Nephron progenitor cell (in vitro differentiated cells): Measurements from ENCODE around the gene AKAP8.

ENCODE experiments used
- DNase-seq: peaks from one replicate; pipeline ENCODE4 v3.0.0; 2021
- H3K27ac Mint-ChIP-seq: 2 replicates; pipeline ENCODE4 v1.8.0; 2021; ENCODE audit warnings: mild to moderate bottlenecking, moderate library complexity, mixed read lengths
- H3K27me3 Mint-ChIP-seq: 2 replicates; pipeline ENCODE4 v1.8.0; 2021; ENCODE audit warnings: mild to moderate bottlenecking, low read depth, mixed read lengths; ENCODE audit not compliant: poor library complexity
- H3K36me3 Mint-ChIP-seq: 2 replicates; pipeline ENCODE4 v1.8.0; 2021; ENCODE audit warnings: low read depth, mixed read lengths
- H3K4me1 Mint-ChIP-seq: 2 replicates; pipeline ENCODE4 v1.8.0; 2021; ENCODE audit warnings: mixed read lengths
- H3K4me3 Mint-ChIP-seq: 2 replicates; pipeline ENCODE4 v1.8.0; 2021; ENCODE audit warnings: mild to moderate bottlenecking, moderate library complexity, mixed read lengths
- H3K9me3 Mint-ChIP-seq: 2 replicates; pipeline ENCODE4 v1.8.0; 2021; ENCODE audit warnings: mild to moderate bottlenecking, moderate library complexity, mixed read lengths
- TF ChIP-seq, protein P1 (sequence below): fragments of 200-600 bp; sonication (generic); IDR thresholded peaks from 2 replicates; pipeline ENCODE4 v1.5.0; 2021; ENCODE audit warnings: antibody characterized with exemption

Gene AKAP8

DNA sequence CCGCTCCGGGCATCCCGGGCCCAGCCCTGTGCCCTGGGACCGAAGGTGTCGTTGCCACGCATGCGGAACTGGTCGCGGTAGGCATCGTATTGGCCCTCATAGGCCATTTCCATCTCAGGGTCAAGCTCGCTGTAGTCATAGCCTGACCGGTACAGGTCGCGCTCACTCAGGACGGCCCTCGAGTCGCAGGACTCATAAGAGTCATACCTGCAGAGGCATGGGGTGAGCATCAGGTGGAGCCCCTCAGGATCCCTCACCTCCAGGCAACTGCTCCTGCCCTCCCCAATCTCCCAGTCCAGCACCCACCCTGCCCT, 21.8 kb upstream of the AKAP8 start:
- no peak overlapping the region for H3K27ac Mint-ChIP-seq
- H3K9me3 Mint-ChIP-seq = no peaks in the 10 kb centered on the region
- no peak overlapping the region for H3K4me3 Mint-ChIP-seq
- H3K27me3 Mint-ChIP-seq = no peaks in the 10 kb centered on the region
- peaks cover 52% of the 10 kb centered on the region for H3K36me3 Mint-ChIP-seq
- H3K4me1 Mint-ChIP-seq = peaks cover 27% of the 10 kb centered on the region
- no peak for DNase-seq
- TF ChIP-seq, protein P1, sequence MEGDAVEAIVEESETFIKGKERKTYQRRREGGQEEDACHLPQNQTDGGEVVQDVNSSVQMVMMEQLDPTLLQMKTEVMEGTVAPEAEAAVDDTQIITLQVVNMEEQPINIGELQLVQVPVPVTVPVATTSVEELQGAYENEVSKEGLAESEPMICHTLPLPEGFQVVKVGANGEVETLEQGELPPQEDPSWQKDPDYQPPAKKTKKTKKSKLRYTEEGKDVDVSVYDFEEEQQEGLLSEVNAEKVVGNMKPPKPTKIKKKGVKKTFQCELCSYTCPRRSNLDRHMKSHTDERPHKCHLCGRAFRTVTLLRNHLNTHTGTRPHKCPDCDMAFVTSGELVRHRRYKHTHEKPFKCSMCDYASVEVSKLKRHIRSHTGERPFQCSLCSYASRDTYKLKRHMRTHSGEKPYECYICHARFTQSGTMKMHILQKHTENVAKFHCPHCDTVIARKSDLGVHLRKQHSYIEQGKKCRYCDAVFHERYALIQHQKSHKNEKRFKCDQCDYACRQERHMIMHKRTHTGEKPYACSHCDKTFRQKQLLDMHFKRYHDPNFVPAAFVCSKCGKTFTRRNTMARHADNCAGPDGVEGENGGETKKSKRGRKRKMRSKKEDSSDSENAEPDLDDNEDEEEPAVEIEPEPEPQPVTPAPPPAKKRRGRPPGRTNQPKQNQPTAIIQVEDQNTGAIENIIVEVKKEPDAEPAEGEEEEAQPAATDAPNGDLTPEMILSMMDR = no peak

DNA sequence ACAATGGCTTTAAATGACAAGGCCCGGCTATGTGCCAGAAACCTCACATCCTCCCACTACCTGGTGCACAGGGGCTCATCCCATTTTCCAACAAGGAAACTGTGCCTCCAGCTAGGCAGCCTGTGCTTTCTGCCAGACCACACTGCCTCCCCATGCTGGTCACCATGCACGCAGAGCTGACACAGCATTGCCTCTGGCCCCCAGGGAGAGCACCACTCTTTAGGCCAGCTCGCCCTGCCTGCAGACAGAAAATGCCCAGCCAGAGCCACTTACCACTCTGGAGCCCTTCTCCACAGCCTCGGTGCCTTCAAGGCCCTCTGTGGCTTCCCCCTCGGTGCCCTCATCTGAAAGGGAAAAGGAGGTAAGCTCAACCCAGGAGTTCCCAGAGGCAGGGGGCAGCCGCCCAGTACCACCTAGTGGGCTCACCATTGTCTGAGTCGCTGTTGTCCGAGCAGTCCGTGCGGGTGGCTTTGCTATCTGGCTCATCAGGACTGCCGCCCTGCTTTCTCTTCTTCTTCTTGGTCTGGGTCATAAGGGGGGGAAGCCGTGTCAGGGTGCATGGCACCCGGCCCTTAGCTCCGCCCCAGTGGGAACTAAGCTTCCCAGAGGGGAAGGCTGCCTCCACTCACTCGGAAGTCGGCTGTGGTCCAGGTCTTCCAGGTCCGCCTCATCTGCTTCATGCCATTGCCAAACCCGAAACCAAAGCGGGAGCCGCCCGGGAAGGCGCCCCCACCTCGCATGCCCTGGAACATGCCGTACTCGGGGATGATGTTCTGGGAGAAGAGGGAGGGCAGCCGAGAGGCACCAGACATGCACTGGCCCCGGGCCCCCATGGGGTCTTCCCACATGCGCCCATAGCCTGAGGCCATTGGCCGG, 21.2 kb upstream of the AKAP8 start:
- no peaks in the 10 kb centered on the region for H3K27me3 Mint-ChIP-seq
- TF ChIP-seq, protein P1 = no peak
- no peak for DNase-seq
- peaks cover 21% of the 10 kb centered on the region for H3K4me1 Mint-ChIP-seq
- no peak overlapping the region for H3K4me3 Mint-ChIP-seq
- H3K9me3 Mint-ChIP-seq = no peaks in the 10 kb centered on the region
- H3K36me3 Mint-ChIP-seq = peaks cover 53% of the 10 kb centered on the region
- H3K27ac Mint-ChIP-seq = peak overlapping the region; percentile 90

DNA sequence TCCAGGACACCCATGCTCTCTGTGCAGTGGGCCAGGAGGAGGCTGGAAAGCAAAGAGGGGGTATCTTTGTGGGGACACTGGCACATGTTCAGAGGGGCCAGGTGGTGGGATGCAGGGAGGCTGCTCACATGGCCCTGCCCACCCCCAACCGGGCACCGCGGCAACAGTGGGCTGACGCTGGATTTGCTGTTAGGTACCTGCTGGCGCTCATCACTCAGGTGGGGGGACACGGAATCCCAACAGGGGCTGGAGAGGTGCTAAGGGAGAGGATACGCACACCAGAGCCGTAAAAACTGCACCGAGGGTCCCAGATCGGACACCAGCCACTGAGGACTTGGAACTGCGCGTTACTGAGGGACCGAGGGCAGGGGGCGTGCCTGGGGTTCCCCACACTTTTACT, 20.0 kb upstream of the AKAP8 start:
- Mint-ChIP-seq H3K4me1 (peaks cover 12% of the 10 kb centered on the region), H3K27ac (no peak overlapping the region), H3K36me3 (peaks cover 56% of the 10 kb centered on the region), H3K9me3 (no peaks in the 10 kb centered on the region), H3K4me3 (no peak overlapping the region), H3K27me3 (no peaks in the 10 kb centered on the region)
- TF ChIP-seq, protein P1 = no peak
- DNase-seq = no peak

DNA sequence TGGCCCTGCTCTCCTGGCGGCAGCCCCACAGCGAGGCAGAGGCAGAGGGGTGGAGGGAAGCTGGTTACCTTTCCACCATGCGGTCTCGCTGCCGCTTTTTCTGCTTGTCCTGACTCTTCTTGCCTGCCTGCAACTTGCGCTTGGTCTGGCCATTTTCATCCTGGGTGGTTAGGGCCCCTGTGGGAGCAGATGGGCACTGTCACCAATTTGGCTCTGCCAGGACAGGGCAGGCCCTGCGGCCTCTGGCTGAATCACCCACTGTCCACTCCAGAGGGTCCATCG, 19.6 kb upstream of the AKAP8 start:
- H3K4me1 Mint-ChIP-seq = peaks cover 8% of the 10 kb centered on the region

DNA sequence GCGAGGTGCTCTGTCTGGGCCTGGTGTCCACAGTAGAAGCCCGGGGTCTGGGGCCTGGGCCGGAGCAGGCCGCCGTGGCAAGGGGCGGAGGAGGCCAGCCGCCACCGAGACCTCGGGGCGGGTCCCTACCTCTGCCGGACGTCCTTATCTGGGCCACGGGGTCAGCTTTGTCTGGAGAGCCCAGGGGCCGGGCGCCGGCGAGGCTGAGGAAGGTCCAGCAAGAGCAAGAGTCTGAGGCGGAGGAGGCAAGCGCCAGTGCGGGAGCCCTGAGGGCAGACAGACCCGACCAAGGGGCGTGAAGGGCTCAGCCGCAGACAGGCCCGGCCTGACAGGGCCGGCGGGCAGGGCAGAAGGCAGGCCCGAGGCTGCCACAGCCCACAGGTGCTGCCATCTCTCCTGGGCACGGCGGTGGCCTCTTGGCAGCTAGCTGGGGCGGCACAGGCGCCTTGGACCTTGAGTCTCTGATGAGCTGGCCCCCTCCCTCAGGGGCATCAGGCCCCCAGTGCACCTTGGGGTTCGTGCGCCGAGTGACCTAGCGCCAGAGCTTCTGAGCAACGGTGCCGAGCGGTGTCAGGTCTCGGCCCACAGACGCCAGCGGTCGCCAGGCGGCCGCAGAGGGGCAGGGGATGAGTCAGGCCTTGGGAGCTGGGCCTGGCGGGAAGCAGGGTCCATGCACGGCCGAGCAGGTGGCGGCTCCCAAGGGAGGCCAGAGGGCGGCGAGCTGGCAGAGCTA, 19.1 kb upstream of the AKAP8 start:
- Mint-ChIP-seq H3K4me3 (no peak overlapping the region), H3K27ac (no peak overlapping the region), H3K36me3 (peaks cover 62% of the 10 kb centered on the region), H3K4me1 (peaks cover 2% of the 10 kb centered on the region), H3K27me3 (no peaks in the 10 kb centered on the region), H3K9me3 (no peaks in the 10 kb centered on the region)
- TF ChIP-seq, protein P1 = no peak
- no peak for DNase-seq

More for the DNA sequence above, 19.6 kb upstream of the AKAP8 start:
- Mint-ChIP-seq H3K27ac (no peak overlapping the region), H3K27me3 (no peaks in the 10 kb centered on the region), H3K4me3 (no peak overlapping the region), H3K9me3 (no peaks in the 10 kb centered on the region), H3K36me3 (peaks cover 58% of the 10 kb centered on the region)
- DNase-seq = no peak
- TF ChIP-seq, protein P1 = no peak
